RPMI8226 (cell line): ENCODE data around the gene PBX3.
A peak's percentile ranks its signal among the peaks of the same experiment; 100 is the strongest.

ENCODE experiments used
- DNase-seq: peaks from one replicate; pipeline ENCODE4 v3.0.0-alpha.2; 2015

The PBX3 gene

DNA sequence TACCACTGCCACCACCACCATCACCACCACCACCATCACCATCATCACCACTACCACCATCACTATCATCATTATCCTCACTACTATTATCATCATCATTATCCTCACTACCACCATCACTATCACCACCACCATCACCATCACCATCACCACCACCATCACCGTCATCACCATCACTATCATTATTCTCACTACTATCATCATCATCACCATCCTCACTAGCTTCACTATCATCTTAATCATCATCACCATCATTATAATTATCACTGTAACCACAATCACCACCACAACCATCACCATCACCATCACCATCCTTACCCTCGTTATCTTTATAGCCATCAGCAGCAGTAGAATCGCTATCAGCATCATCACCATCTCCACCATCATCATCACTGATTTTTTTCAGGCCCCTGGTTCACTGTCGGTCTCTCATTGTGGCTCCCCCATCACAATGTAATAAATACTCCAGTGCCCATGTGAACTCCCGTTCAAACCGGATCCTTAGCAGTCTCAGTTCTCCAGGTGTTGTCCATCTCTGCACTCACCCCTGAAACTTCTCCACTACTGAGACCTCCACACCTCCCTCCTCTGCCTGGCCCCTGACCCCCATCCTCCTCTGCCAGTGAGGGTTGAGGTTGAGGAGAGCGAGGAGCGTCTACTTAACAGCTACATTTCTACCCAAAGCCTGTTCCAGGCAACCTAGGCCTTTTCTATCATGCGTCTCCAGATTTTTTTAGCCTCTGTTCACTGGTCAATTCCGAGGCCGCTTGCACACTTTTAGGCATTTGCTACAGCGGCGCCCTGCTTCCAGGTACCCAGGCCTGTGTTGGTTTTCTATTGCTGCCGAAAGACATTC, 238.2 kb downstream of the PBX3 start:
- no peak for DNase-seq

- DNase-seq, result no peak
Observed at GRCh38 chr9:125985998-125986655, 239.0 kb downstream of the PBX3 start.

DNA sequence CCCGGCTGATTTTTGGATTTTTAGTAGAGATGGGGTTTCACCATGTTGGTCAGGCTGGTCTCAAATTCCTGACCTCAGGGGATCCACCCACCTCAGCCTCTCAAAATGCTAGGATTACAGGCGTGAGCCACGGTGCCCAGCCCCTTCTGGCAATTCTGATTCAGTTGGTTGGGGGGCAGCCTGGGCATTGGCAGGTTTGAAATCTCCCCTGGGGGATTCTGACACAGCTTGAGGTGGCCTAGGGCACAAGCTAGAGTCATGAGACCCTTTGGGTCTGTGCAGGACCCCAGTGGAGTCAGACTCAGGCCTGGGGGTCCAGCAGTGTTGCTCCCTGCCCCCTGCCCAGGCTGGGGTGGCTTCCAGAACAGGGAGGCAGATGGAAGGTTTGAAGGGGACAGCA, 239.8 kb downstream of the PBX3 start:
- DNase-seq, result no peak

GRCh38 chr9:125987420-125987819, 240.2 kb downstream of the PBX3 start:
- no peak for DNase-seq

DNA sequence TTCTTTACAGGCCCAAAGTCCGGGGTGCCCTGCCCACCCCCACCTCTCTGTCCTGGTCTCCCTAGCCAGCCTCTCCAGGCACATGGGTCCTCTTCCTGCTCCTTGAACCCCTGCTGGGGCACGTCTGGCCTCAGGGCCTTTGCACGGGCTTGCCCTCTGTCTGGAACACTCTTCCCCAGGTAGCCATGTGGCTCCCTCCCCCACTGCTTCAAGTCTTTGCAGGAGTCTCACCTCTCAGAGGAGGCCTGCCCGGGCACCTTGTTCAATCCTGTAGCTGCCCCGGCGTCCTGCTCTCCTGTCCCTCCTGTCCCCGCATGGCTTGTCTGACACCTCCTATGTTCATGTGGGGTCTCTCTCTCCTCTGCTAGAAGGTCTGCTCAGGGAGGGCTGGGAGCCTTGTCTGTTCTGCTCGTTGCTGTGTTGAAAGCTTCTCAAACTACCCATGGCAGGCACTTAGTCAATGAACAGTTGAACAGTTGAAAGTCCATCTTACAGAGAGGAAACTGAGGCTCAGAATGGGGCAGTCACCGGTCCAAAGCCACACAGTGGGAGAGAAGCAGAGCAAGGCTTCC, 241.4 kb downstream of the PBX3 start:
- no peak for DNase-seq

- DNase-seq, result no peak
Observed at GRCh38 chr9:125989090-125989501, 241.9 kb downstream of the PBX3 start.

DNA sequence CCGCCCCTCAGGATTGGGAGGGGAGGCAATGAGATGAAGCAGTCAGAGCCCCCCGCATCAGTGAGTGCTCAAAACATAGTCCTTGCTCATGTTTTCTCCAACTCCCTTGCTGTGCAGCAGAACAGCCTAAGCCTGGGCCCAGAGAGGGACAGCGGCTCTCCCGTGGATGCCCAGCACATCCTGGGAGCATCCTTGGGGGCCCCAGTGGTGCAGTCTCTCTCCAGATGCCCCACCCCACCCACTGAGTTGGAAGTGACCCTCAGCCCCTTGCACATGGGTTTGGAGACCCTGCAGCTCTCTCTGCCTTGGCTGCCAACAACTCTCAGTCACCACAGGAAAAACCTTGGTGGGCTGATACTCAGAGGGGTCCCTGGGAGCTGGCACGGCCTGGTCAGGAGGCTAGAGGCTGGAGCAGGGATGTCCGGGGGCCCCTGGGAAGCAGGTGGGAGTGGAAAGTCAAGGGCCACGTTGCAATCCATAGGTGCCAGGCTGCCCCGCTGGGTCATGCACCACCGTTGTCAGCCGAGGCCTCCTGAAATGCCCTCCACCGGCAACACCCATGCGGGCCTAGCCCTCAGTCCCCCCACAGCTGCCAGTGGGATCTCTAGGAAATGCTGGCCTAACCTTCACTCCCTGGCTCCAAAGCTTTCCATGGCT, 242.5 kb downstream of the PBX3 start:
- no peak for DNase-seq

DNA sequence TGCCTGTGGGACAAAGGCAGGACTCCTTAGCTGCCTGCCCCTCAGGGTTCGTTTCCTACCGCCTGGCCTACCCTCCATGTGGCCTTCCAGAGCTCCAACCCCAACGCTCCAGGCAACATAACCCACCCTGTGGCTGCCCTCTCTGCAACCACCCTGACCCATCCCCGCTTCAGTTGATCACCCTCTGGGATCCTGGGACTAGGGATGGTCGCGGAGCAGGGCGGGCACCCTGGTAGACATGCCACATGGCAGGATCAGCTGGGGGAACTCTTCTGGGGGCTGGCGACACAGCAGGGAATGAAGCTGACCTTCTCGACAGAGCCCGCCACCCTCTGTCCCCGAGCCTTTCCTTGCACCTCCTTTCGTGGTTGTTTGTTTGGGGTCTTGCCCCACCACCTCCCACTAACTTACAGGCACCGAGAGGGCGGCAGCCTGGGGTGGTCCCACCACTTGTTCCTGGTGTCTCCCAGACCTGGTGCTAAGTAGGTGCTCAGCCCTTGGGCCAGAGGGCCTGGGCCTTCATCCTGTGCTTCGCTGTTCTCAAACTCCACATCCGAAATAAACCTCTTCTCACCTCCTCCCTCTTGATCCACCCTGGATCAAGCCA, 243.1 kb downstream of the PBX3 start:
- DNase-seq, result no peak

- no peak for DNase-seq
Observed at GRCh38 chr9:125990793-125991220, 243.6 kb downstream of the PBX3 start.

DNA sequence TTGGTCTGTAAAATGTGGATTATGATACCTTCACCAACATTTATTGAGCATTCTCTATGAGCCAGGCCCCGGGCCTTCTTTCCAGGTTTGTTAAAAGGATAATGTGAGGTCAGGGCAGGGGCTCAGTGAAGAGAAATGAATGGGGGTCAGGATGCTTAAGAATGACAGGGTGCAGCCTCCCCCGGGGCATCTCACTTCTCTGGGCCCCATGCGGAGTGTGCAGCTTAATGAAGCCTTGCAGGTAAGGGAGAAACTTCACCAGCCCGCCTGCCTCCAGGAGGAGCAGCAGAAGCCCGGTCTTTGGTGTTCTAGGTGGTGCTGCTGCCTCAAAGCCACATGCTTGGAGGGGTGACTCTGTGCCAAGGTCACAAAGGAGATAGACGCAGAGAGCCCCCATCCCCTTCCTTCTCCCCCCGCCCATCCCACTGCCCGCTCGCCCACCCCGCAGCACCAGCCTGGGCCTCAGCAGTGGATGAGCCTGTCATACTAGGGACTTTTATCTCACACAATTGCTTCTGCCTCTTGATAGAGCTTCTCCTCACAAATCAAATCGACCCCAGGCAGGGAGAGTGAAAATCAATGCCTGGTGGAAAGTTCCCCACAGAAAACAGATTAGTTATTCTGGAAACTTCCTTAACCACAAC, 244.8 kb downstream of the PBX3 start:
- no peak for DNase-seq

DNA sequence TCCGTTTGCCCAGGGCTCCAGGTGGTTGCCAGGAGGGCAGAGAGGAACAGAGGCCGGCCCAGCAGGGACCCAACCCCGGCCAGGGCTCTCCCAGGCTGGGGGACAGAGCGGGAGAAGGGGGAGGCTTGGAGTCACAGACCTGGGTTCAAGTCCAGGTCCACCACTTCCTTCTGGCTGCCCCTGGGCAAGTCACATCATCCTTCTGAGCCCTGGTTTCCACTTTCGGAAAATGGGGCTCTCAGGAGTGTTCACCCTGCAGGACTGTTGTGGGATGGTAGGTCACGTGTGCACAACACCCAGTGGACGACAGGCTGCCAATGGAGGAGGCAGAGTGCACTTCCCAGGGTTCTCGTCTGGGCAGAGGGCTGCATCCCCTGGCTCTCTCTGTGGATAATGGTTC, 245.4 kb downstream of the PBX3 start:
- no peak for DNase-seq

GRCh38 chr9:125993466-125993865, 246.3 kb downstream of the PBX3 start:
- no peak for DNase-seq

DNA sequence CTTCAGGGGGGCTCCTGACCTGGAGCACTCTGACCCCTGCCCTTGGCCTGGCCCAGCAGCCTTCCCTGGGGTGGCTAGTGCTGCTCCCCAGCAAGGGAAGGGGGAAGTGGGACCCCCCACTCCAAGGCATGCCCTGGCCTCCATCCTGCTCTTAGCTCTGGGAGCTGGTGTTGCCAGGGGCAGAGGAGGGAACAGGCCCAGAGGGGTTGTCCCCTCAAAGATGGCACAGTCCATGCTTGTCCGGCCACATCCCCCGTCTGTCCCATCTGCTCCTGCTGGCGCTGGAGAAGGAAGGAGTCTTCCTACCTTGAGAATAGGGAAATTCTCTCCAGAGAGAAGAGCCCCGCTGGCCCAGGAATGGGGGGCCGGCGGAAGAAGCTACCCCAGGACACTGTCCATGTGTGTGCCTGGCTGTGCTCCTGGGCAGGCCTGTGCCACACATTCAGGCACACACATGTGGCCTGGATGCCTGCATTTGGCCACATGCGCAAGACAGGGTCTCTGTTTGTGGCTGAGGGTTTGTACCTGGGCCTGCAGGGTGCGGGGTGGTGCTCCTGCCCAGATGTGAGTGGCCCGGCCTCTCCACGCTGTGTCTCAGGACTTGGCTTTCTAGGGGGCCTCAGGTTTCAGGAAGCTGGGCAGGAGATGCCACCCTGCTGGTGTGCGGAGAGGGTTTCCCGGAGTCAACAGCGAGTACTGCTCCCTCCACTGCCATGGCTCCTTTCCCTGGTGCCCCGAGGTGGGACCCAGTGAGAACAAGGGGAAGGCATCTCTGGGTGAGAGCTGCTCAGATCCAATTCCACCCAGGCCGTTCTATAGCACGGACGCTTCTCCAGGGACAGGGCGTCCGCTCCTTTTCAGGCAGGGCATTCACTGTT, 247.1 kb downstream of the PBX3 start:
- no peak for DNase-seq

DNA sequence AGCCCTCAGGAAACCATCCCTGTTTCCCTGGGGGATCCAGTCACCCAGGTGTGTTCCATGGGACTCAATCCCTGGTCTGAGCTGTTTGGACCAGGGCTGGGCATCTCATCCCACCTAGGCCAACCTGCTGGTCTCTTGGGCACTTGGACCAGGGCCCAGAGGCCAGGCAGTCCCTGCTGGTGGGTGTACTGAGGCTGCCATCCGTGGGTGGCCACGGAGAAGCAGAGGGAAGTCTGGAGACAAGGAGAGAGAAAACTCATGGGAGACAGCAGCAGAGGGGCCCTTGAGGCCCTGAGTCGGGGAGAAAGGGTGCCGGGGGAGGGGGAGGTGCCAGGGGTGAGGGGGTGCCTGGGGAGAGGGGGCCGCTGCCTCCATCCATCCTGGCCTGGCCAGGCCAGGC, 247.8 kb downstream of the PBX3 start:
- no peak for DNase-seq

- DNase-seq, result no peak
Observed at GRCh38 chr9:125995706-125996105, 248.5 kb downstream of the PBX3 start.

DNA sequence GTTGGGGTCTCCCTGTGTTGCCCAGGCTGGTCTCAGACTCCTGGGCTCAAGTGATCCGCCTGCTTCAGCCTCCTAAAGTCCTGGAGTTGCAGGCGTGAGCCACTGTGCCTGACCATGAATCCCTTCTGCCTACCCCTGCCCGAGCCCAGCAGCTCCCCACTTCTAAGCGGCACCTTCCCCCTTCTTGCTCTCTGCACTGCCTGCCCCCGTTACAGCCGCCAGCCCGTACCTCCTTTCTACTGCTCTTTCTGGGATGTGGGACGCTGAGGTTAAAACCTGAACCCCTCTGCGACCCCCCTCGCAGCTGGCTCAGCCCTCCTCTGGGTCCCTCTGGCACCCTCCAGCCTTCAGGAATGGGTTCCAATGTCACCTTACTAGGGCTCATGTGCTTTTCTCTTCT, 249.6 kb downstream of the PBX3 start:
- DNase-seq, result no peak

- peak; percentile 82 for DNase-seq
Observed at GRCh38 chr9:125997196-125997823, 250.1 kb downstream of the PBX3 start.

DNA sequence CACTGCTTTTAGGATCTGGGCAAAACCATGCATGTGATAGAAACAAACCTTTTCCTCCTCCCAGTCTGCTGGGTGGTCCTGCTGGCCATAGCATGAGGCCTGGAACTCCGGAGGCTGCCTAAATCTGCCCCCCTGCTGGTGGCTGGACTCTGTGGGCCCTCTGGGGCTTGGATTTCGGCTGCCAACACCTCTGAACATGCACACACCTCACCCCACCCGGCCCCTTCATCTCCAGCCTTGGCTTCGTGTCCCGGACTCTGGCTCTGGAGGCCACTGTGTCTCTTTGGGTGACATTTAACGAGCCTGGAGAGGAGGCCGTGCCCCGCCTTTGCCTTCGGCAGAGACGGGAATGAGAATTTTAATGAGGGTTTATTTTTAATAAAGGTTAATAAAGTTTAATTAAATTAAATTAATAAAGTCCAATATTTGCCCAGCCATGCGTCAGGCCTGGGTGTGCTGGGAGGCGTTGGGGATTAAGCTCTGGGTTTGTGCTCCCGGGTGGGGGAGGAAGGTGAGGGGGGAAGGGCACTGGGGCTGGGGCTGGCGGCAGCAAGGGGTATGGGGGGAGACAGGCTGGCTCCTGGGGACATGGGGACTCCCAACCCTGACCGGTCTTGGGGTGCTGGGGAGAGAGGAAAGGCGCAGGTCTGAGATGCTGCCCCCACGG, 251.8 kb downstream of the PBX3 start:
- DNase-seq, result no peak

DNA sequence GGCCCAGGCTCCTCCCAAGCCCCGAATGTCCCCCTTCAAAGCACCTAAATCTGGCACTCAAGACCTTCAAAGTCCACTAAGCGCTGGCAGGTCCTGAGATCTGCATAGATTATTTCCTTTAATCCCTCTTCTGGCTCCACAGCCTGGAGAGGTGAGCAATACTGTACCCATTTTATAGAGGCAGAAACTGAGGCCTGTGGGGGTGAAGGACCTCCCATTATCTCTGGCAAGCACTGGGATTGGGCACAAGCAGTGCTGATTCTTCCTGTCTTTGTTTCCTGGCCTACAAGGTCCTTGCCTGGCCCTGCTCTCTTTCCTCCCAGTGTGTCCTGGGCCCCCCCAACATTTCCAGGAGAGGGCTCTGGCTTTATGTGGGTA, 252.3 kb downstream of the PBX3 start:
- DNase-seq, result no peak

DNA sequence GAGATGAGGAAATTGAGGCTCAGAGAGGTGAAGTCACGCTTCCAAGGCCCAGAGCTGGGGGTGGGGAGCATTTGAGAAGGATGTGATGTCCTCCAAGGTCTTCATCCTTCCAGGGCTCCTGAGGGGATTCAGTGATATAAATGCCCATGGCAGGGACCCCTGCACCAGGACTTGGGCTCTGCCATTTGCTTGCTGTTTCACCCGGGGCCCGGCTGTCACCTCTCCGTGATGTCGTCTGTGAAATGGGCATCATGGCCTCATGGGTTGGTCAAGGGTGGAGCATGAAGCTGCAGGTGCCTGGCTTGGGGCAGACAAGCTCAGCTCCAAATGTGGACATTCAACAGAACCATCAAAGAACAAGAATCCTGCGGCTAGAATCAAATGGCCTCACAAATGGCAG, 253.1 kb downstream of the PBX3 start:
- no peak for DNase-seq
